ENCODE measurements around the gene FLII.

DNA sequence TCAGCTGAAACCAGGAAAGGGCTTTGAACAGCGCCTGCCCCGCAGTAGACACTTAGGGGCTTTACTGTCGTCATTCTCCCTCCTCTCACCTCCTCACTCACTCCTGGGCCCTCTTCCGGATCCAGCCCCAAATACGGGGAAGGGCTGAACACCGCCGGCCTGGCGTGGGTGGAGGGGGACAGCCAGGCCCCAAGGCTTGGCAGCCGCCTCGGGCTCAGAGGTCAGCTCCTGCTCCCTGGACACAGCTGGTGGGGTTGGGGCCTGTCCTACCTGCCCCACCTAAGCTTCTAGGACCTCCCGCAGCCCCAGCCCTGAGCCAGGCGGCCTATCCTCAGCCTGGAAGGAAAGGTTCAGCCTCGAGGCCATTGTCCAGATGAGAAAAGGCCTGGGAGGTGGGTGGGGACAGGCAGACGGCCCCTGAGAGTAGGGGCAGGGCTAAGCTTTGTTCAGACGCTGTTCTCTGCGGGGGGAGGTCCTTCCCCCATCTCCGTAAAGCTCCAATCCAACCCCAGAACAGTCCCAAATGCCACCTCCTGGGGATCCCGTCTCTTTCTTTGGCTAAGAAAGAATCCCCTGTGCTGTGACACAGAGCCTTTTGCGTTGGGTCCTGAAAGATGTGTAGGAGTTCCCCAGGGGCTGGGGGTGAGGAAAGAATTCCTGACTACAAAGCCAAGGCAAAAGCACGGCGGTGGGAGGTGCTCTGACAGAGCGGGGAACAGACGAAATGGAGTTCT lies 34.0 kb downstream of the FLII start:
- TF ChIP-seq, protein P1, sequence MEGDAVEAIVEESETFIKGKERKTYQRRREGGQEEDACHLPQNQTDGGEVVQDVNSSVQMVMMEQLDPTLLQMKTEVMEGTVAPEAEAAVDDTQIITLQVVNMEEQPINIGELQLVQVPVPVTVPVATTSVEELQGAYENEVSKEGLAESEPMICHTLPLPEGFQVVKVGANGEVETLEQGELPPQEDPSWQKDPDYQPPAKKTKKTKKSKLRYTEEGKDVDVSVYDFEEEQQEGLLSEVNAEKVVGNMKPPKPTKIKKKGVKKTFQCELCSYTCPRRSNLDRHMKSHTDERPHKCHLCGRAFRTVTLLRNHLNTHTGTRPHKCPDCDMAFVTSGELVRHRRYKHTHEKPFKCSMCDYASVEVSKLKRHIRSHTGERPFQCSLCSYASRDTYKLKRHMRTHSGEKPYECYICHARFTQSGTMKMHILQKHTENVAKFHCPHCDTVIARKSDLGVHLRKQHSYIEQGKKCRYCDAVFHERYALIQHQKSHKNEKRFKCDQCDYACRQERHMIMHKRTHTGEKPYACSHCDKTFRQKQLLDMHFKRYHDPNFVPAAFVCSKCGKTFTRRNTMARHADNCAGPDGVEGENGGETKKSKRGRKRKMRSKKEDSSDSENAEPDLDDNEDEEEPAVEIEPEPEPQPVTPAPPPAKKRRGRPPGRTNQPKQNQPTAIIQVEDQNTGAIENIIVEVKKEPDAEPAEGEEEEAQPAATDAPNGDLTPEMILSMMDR (IDR thresholded peaks at IDR 0.05), result no peak
- no peak for TF ChIP-seq POLR2A (IDR thresholded peaks at IDR 0.05)
